ENCODE data around the gene DCLK2. TPM values are rescaled to one million over a fixed set of nuclear protein-coding genes. Genes with fewer than 3 reads are reported as not detected.
A peak's percentile ranks its signal among the peaks of the same experiment; 100 is the strongest.

Gene DCLK2
- total RNA-seq, 1 donor from 2014 or later: 34.2 TPM

DNA sequence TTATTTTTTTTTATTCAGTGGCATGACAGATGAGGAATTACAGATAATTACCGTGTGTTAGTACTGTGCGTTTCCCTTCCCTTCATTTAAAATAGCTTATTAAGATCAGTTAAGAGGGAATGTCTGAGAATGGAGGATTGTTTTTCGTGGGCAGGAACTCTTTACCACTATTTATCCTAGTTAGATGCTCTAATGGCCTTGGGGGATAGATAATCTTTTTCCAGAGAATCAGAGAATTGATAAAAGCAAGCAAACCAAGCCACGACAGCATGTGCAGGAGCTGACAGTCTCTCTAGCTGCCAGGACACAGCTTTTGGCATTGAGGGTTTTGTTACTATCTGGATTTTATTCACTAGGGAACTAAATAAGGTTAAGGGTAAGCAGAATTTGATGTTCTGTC lies 128.7 kb downstream of the DCLK2 start:
- H3K36me3 ChIP-seq: no peaks in the 10 kb centered on the region
- H3K9me3 ChIP-seq: no peaks in the 10 kb centered on the region
- H3K27me3 ChIP-seq: no peaks in the 10 kb centered on the region
- intact Hi-C loops (cut with DNase I): no loop called here
- no peak overlapping the region for H3K27ac ChIP-seq
- no peaks in the 10 kb centered on the region for H3K4me1 ChIP-seq
- no peak for TF ChIP-seq CTCF (IDR thresholded peaks at IDR 0.05)
- no peak for DNase-seq (ENCODE audit: low spot score in 2 of 2)
- no peak overlapping the region for H3K4me3 ChIP-seq

- no peak overlapping the region for H3K27ac ChIP-seq
- DNase-seq (ENCODE audit: low spot score in 2 of 2): no peak
- intact Hi-C loops (cut with DNase I): loop anchor here (2.0 kb wide), 2 partner anchors 129 to 197 kb away; partner anchors contain the start of gene DCLK2
- H3K9me3 ChIP-seq: no peaks in the 10 kb centered on the region
- H3K27me3 ChIP-seq: no peaks in the 10 kb centered on the region
- H3K4me3 ChIP-seq: no peak overlapping the region
- H3K36me3 ChIP-seq: no peaks in the 10 kb centered on the region
- TF ChIP-seq CTCF (IDR thresholded peaks at IDR 0.05): no peak
- peaks cover 0 to under 1% of the 10 kb centered on the region in 2 donors for H3K4me1 ChIP-seq
Measured at GRCh38 chr4:150207871-150208270, 129.6 kb downstream of the DCLK2 start.

- no peaks in the 10 kb centered on the region for H3K27me3 ChIP-seq
- H3K27ac ChIP-seq: no peak overlapping the region
- H3K36me3 ChIP-seq: no peaks in the 10 kb centered on the region
- peak in 1 of 2 donors; percentile 85 for DNase-seq (ENCODE audit: low spot score in 2 of 2)
- peak; percentile 31 to 61 (median 46) for TF ChIP-seq CTCF (IDR thresholded peaks at IDR 0.05)
- H3K9me3 ChIP-seq: no peaks in the 10 kb centered on the region
- H3K4me3 ChIP-seq: no peak overlapping the region
- H3K4me1 ChIP-seq: peaks cover 0 to 4% of the 10 kb centered on the region in 2 donors
- intact Hi-C loops (cut with DNase I): loop anchor here (2.0 kb wide), 2 partner anchors 130 to 198 kb away; partner anchors contain the start of gene DCLK2
Measured at GRCh38 chr4:150209140-150209829, 131.0 kb downstream of the DCLK2 start.

DNA sequence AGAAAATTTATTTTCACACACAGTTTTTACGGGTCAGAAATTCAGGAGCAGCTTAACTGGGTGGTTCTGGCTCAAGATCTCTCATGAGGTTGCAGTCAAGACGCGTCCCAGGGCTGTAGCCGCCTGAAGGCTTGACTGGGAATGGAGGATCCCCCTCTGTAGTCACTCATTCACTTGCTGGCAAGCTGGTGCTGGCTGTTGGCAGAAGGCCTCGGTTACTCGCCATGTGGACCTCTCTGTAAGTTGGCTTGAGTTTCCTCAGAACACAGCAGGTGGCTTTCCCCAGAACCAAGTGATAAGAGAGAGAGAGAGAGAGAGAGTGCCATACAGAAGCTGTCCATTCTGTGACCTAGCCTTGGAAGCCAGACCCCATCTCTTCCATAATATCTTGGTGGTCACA lies 132.8 kb downstream of the DCLK2 start:
- no peak for TF ChIP-seq CTCF (IDR thresholded peaks at IDR 0.05)
- Histone ChIP-seq H3K4me1 (peaks cover 0 to 4% of the 10 kb centered on the region in 2 donors), H3K4me3 (no peak overlapping the region), H3K27ac (no peak overlapping the region), H3K27me3 (no peaks in the 10 kb centered on the region), H3K9me3 (no peaks in the 10 kb centered on the region), H3K36me3 (no peaks in the 10 kb centered on the region)
- intact Hi-C loops (cut with DNase I): no loop called here
- DNase-seq (ENCODE audit: low spot score in 2 of 2): no peak

GRCh38 chr4:150211799-150212445 lies 133.7 kb downstream of the DCLK2 start:
- Histone ChIP-seq H3K9me3 (no peaks in the 10 kb centered on the region), H3K27me3 (no peaks in the 10 kb centered on the region), H3K4me1 (peaks cover 0 to 4% of the 10 kb centered on the region in 2 donors), H3K4me3 (no peak overlapping the region), H3K27ac (no peak overlapping the region), H3K36me3 (no peaks in the 10 kb centered on the region)
- intact Hi-C loops (cut with DNase I): no loop called here
- no peak for DNase-seq (ENCODE audit: low spot score in 2 of 2)
- TF ChIP-seq CTCF (IDR thresholded peaks at IDR 0.05): no peak
